Panc1 (cell line): ENCODE measurements around the gene ZNF474. TPM values are rescaled to one million over a fixed set of nuclear protein-coding genes. Genes with fewer than 3 reads are reported as not detected.

ENCODE experiments used
- ATAC-seq: fragments of 200-7000 bp; cut with Tn5 transposase; 2 replicates; pipeline ENCODE4 v1.9.1; 2020; ENCODE audit warnings: mild to moderate bottlenecking, moderate library complexity
- BruUV-seq: library from RNA; stranded (reverse); fragments of 400-500 nt; replicated peaks from 2 replicates; lab custom pipeline; 2021; lab: Mats Ljungman, UMichigan
- CTCF ChIA-PET: fragments of 300-600 bp; sonication (Branson Sonifier 250); formaldehyde crosslinking; loops from one replicate; lab custom pipeline; 2022; ENCODE audit warnings: antibody characterized with exemption; lab: Charles Lee
- POLR2A ChIA-PET: fragments of 300-600 bp; sonication (Branson Sonifier 250); formaldehyde crosslinking; loops from one replicate; lab custom pipeline; 2022; ENCODE audit warnings: antibody characterized with exemption; lab: Charles Lee
- DNase-seq: peaks from one replicate; pipeline ENCODE4 v3.0.0-alpha.2; 2010; ENCODE audit warnings: low read depth, low spot score
- H3K27ac ChIP-seq: 2 replicates; pipeline ENCODE4 v1.5.1; 2011; ENCODE audit warnings: mild to moderate bottlenecking, low read length, inconsistent platforms
- H3K27me3 ChIP-seq: fragments of 200-500 bp; sonication (Bioruptor generic); 2 replicates; pipeline ENCODE4 v1.6.0; 2014; ENCODE audit warnings: low read length, inconsistent platforms; ENCODE audit not compliant: control insufficient read depth, insufficient read depth
- H3K36me3 ChIP-seq: fragments of 200-500 bp; sonication (Bioruptor generic); 2 replicates; pipeline ENCODE4 v1.5.1; 2014; ENCODE audit warnings: inconsistent platforms, mild to moderate bottlenecking, low read length, moderate library complexity; ENCODE audit not compliant: control insufficient read depth, insufficient read depth
- H3K4me1 ChIP-seq: 2 replicates; pipeline ENCODE4 v1.5.1; 2011; ENCODE audit warnings: inconsistent platforms, mild to moderate bottlenecking, low read length, moderate library complexity; ENCODE audit not compliant: control insufficient read depth, insufficient read depth
- H3K4me3 ChIP-seq, 2 experiments: 2 replicates each; pipeline ENCODE4 v1.5.1; 2011 to 2012; ENCODE audit warnings: low read depth in 2 of 2, low read length in 2 of 2, mild to moderate bottlenecking in 2 of 2, inconsistent platforms in 1 of 2, moderate library complexity in 1 of 2
- H3K9me3 ChIP-seq: fragments of 200-500 bp; sonication (Bioruptor generic); 2 replicates; pipeline ENCODE4 v1.5.1; 2014; ENCODE audit warnings: low read depth, mild to moderate bottlenecking, inconsistent platforms, low read length, moderate library complexity; ENCODE audit not compliant: control insufficient read depth, insufficient read depth
- CTCF ChIP-seq: fragments of 450-650 bp; IDR thresholded peaks from 2 replicates; pipeline ENCODE4 v1.5.1; 2017; ENCODE audit warnings: mild to moderate bottlenecking
- POLR2AphosphoS5 ChIP-seq: IDR thresholded peaks from 2 replicates; pipeline ENCODE4 v1.6.1; 2012; ENCODE audit warnings: mild to moderate bottlenecking, low read depth, low read length, moderate library complexity
- SIN3A ChIP-seq: IDR thresholded peaks from 2 replicates; pipeline ENCODE4 v1.6.1; 2012; ENCODE audit warnings: low read depth, mild to moderate bottlenecking, low read length, moderate library complexity, borderline replicate concordance; ENCODE audit not compliant: insufficient read depth
- TCF7L2 ChIP-seq: IDR thresholded peaks from 2 replicates; pipeline ENCODE4 v1.6.1; 2011; ENCODE audit warnings: mild to moderate bottlenecking, low read depth, low read length, inconsistent platforms
- in situ Hi-C: cut with HindIII; loops from 2 replicates; pipeline ENCODE4 v1.10.0; 2016; ENCODE audit warnings: low sequenced_read_pairs, low pct_unique_long_range_greater_than_20kb
- intact Hi-C: fragments of 100-400 bp; cut with micrococcal nuclease; formaldehyde crosslinking; loops from one replicate; pipeline ENCODE4 v1.10.0; 2022; ENCODE audit not compliant: unreplicated experiment
- total RNA-seq: library from RNA; stranded (reverse); gene quantifications from one replicate; pipeline ENCODE4 v1.2.1, GENCODE V29; 2021; ENCODE audit not compliant: unreplicated experiment
- TF ChIP-seq, protein P1 (sequence below), 2 experiments: IDR thresholded peaks; 2 replicates each; pipeline ENCODE4 v1.6.1; 2011 to 2012; ENCODE audit warnings: low read depth in 2 of 2, control low read depth in 1 of 2, low read length in 1 of 2, mild to moderate bottlenecking in 1 of 2, moderate library complexity in 1 of 2; ENCODE audit not compliant: insufficient read depth in 1 of 2

Gene ZNF474
- total RNA-seq, 1 experiment from 2014 or later = not detected

DNA sequence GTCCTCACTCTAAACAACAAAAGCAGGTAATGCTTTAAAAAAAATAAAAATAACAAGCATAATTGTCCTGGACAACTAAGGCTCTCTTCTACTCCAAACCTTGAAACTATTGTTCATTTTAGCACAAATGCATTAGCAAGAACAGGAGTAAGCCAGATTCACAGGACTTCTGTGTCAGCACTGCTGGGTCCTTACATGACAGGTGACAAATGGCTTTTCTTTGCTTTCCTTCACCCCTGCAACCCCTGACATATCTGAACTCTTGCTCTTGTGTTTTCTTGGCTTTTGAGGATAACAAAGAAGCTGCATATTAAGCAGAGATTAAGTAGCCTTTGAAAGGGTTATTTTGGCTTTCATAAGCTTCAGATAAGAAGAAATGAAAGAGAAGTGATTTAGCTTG, 71.1 kb downstream of the ZNF474 start:
- H3K27ac ChIP-seq = no peak overlapping the region
- H3K36me3 ChIP-seq = no peaks in the 10 kb centered on the region
- POLR2A ChIA-PET = no interaction called here
- in situ Hi-C loops (no loop called here), intact Hi-C loops (no loop called here)
- CTCF ChIA-PET = no interaction called here
- ATAC-seq (no peak), DNase-seq (no peak)
- TF ChIP-seq POLR2AphosphoS5 = no peak
- no peak for TF ChIP-seq SIN3A
- TF ChIP-seq TCF7L2 = no peak
- TF ChIP-seq, protein P1, sequence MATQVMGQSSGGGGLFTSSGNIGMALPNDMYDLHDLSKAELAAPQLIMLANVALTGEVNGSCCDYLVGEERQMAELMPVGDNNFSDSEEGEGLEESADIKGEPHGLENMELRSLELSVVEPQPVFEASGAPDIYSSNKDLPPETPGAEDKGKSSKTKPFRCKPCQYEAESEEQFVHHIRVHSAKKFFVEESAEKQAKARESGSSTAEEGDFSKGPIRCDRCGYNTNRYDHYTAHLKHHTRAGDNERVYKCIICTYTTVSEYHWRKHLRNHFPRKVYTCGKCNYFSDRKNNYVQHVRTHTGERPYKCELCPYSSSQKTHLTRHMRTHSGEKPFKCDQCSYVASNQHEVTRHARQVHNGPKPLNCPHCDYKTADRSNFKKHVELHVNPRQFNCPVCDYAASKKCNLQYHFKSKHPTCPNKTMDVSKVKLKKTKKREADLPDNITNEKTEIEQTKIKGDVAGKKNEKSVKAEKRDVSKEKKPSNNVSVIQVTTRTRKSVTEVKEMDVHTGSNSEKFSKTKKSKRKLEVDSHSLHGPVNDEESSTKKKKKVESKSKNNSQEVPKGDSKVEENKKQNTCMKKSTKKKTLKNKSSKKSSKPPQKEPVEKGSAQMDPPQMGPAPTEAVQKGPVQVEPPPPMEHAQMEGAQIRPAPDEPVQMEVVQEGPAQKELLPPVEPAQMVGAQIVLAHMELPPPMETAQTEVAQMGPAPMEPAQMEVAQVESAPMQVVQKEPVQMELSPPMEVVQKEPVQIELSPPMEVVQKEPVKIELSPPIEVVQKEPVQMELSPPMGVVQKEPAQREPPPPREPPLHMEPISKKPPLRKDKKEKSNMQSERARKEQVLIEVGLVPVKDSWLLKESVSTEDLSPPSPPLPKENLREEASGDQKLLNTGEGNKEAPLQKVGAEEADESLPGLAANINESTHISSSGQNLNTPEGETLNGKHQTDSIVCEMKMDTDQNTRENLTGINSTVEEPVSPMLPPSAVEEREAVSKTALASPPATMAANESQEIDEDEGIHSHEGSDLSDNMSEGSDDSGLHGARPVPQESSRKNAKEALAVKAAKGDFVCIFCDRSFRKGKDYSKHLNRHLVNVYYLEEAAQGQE (IDR thresholded peaks at IDR 0.05; ENCODE audit: insufficient read depth in 1 of 2, low read depth in 2 of 2, low read length in 1 of 2) = no peak
- TF ChIP-seq CTCF = no peak
- H3K4me3 ChIP-seq = no peak overlapping the region
- BruUV-seq = no TSS peak
- H3K4me1 ChIP-seq = no peaks in the 10 kb centered on the region
- H3K27me3 ChIP-seq = no peaks in the 10 kb centered on the region
- H3K9me3 ChIP-seq = no peaks in the 10 kb centered on the region

GRCh38 chr5:122200865-122201264, 71.5 kb downstream of the ZNF474 start:
- ATAC-seq = no peak
- in situ Hi-C loops (no loop called here), intact Hi-C loops (no loop called here)
- TF ChIP-seq CTCF (no peak), POLR2AphosphoS5 (no peak), SIN3A (no peak)
- TF ChIP-seq, protein P1 (IDR thresholded peaks at IDR 0.05; ENCODE audit: insufficient read depth in 1 of 2, low read depth in 2 of 2, low read length in 1 of 2) = no peak
- BruUV-seq = no TSS peak
- Histone ChIP-seq H3K36me3 (no peaks in the 10 kb centered on the region), H3K27me3 (no peaks in the 10 kb centered on the region), H3K9me3 (no peaks in the 10 kb centered on the region), H3K4me3 (no peak overlapping the region), H3K4me1 (no peaks in the 10 kb centered on the region), H3K27ac (no peak overlapping the region)
- no peak for DNase-seq
- ChIA-PET CTCF (no interaction called here), POLR2A (no interaction called here)
